Endometrial microvascular endothelial cells (primary cell): Measurements from ENCODE around the gene MAD1L1. TPM values are rescaled to one million over a fixed set of nuclear protein-coding genes. Genes with fewer than 3 reads are reported as not detected.
"Not testable (repeated sequence)": the region's sequence is repeated elsewhere in the genome, so short reads cannot be mapped to it uniquely, and the experiment has no call there.

Source experiments
- in situ Hi-C: cut with HindIII; loops from 2 replicates; pipeline ENCODE4 v1.10.0; 2017; ENCODE audit warnings: low sequenced_read_pairs, low pct_unique_long_range_greater_than_20kb; ENCODE audit errors: inconsistent ontology term
- total RNA-seq: library from RNA; depleted of rRNA; stranded (reverse); fragments of >200 nt; gene quantifications from one replicate; pipeline ENCODE4 v1.2.3, GENCODE V29; 2015; ENCODE audit errors: inconsistent ontology term

MAD1L1 gene
- total RNA-seq, 1 donor from 2014 or later = 44.7 TPM

DNA sequence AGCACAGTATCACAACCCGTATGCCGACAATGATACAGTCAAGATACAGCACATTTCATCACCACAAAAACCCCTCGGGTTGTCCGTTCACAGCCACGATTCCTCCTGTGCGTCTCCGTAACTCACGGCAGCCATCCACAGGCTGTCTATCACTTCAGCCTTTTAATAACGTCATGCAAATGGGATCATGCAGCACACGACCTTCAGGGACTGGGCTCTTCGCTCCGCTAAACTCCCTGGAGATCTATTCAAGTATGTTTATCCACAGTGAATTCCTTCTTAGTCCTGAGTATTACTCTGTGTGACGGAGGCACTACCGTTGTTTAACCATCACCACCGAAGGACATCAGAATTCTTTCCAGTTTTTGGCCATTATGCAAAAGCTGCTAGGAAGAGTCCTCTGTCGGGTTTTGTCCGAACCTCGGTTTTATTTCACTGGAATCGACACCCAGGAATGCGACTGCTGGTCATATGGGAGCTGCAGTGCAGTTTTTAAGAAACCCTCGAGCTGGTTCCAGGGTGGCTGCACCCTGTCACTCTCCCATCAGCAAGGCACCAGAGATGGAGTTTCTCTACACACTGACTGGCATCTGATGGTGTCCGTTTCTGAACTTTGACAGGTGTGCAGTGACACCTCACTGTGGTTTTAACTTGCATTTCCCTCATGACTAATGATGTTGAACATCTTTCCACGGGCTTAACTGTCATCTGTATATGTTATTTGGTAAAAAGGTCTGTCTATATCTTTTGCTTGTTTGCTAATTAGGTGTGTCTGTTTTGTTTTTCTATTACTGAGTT lies 193.6 kb downstream of the MAD1L1 start:
- in situ Hi-C loops = no loop called here

DNA sequence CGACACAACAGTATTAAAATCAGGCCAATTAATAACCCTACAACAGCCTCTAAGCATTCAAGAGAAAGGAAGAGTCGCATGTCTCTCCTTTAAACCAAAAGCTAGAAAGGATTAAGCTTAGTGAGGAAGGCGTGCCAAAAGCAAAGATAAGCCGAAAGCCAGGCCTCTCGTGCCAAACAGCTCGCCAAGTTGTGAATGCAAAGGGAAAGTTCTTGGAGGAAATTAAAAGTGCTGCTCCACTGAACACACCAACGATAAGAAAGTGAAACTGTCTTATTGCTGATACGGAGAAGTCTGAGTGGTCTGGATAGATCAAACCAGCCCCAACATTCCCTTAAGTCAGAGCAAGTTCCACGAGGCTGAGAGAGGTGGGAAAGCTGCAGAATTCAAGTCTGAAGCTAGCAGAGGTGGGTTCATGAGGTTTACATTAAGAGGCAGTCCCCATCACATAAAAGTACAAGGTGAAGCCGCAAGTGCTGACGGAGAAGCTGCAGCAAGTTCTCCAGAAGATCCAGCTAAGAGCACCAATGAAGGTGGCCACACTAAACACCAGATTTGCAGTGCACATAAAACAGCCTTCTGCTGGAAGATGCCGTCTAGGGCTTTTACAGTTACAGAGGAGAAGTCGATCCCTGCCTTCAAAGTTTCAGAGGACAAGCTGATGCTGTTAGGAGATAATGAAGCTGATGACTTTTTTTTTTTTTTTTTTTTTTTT lies 194.8 kb downstream of the MAD1L1 start:
- in situ Hi-C loops = no loop called here

GRCh38 chr7:2037301-2037807 lies 195.4 kb downstream of the MAD1L1 start:
- in situ Hi-C loops = no loop called here

DNA sequence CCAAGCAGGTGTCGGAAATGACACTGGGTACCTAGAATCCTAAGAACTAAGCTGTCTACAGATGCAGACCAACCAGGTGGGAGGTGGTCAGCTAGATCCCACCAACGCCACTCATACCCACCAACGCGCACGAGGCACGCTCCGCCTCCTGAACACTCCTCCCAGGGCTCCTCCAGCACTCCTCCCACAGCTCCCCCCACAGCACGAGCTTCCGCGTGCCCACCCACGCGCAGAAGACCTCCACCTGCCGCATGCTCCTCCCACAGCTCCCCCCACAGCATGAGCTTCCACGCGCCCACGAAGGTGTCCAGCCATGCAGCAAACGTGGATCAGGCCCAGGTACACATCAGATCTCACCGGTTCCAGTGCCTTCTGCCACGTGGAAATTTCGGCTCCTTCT lies 196.0 kb downstream of the MAD1L1 start:
- in situ Hi-C loops = no loop called here

DNA sequence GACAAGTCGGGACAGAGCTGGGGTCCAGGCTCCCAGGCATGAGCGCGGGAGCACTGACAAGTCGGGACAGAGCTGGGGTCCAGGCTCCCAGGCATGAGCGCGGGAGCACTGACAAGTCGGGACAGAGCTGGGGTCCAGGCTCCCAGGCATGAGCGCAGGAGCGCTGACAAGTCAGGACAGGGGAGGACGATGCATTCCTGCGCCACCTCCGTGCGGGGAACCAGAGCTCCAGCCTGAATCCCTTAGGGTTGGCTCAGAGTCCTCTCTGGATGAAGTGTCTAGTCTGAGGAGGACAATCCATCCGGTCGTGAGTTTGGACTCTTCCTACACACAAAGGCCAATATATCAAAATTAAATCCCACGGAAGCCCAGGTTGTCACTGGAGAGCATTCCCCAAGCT lies 196.5 kb downstream of the MAD1L1 start:
- in situ Hi-C loops = not testable (repeated sequence)

DNA sequence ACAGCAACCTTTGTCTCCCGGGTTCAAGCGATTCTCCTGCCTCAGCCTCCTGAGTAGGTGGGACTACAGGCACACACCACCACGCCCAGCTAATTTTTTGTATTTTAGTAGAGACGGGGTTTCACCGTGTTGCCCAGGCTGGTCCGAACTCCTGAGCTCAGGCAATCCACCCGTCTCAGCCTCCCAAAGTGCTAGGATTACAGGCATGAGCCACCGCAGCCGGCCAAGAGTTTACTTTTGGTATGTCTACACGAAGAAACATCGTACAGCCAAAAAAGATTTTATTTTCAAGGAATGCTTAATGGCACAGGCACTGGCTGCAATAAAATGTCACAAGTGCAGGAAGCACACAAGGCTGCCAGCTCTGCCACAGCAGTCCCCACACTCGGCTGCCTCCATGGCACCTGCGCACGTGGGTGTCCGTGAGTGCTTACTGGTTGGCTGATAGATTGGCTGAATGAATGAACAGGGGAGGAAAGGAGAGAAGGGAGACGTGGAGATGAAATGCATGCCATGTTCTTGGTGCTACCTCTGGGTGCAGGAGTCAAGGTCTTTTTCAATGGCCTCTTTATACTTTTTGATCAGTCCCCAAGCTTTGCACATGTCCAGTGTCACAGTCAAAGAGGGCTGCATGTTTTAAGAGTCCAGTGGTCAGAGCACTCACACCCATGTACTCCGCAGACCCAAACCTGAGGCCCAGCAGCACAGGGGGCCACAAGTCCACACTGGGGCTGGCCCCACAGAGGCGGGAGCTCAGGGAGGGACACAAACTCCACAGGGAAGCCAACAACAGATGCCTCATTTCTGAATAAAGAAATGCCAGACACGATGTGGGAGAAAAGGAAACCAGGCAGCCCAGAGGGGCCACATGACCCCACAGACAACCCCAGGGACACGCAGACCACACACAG lies 198.2 kb downstream of the MAD1L1 start:
- in situ Hi-C loops = no loop called here

DNA sequence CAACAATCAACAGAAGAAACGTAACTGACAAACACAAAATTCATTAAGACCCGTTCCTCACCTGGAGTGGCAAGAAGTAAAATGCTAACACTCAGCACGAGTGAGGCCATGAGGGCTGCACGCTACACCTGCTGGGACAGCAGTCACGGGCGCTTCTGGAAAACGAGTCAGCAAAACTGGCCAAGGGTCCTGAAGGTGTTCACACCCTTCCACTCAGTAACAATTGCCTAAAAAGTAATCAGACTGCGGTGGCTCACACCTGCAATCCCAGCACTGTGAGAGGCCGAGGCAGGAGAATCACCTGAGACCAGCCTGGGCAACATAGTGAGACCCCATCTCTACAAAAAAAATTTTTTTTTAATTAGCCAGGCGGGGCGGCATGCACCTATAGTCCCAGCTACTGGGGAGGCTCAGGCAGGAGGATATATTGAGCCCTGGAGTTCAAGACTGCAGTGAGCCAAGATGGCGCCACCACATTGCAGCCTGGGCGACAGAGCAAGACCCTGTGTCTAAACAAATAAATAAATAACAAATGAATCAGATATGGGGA lies 199.1 kb downstream of the MAD1L1 start:
- in situ Hi-C loops = no loop called here

DNA sequence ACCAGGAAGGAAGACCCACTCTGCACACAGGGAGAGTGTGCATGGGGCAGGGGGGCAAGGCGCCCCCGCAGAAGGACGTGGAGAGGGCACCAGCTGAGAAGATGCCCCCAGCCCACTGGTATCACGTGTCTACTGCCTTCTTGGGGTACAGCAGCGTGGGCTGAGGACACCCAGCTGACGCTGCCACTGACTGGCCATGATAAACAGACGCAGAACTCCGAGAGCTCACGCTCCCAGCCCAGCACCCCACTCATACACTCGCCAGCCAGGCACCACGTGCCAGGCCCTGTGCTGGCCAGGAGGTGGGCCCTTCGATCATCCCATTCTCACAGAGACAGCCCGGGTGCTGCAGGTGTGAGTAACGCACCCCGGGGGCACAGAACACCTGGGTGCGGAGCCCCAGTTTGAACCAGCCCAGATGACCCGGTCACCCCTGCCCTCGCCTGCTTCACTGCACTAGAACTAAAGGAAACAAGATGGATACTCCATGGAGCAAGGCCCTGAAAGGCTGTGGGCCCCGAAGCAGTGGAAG lies 199.8 kb downstream of the MAD1L1 start:
- in situ Hi-C loops = no loop called here

DNA sequence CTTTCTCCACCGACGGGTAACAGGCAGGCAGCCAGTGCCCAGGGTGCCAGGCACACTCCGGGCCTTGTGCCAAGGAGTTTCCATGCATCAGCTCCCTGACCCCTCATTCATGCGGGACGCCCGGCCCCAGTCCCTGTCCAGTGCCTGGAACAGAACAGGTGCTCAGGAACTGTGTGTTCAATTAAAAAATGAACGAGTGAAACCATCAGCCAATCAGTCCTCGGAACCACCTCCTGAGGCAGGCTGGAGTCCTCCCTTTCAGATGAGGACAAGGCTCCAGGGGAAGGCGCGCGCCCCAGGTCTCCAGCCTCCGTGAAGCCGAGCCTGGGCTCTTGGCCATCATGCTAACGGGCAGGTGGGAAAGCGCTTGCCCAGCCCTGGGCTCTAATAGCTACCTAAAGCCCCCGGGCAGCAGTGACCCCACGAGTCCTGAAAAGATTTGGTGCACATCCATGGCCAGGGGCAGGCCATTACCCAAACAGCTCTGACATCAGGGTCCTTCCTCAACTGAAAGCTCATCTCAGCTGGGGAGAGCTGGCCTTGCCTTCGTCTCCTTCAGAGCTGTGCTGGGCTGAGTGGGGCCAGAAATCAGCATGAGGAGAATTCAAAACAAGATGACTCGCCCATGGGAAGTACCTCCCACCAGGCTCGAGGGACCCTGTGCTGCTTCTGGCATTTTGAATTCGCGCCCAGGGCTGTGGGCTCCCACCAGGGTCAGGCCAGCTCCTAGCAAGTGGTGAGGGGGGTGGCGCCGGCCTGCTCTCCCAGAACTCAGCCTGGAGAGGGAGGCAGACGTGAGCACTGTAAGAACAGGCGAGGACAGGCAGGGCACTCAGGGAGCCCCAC lies 200.5 kb downstream of the MAD1L1 start:
- in situ Hi-C loops = no loop called here

DNA sequence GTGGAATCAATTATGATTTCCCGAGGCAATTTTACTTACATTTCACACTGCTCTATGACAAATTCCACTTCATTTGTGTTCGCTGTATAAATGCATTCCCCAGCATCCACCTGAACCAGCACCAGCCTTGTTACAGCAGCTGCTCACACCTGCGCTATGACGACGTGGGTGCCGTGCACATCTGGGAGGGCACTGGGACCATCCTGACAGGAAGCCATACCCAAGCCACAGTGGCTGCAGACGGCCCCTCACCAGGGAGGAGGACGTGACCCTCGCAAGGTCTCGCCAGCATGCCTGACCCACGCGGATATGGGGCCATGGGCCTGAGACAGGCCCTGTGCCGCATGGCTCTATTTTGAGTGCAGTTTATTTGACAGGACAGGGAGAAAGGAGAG lies 201.3 kb downstream of the MAD1L1 start:
- in situ Hi-C loops = no loop called here

- in situ Hi-C loops = no loop called here
These were observed 202.0 kb downstream of the MAD1L1 start for GRCh38 chr7:2030475-2031450.

DNA sequence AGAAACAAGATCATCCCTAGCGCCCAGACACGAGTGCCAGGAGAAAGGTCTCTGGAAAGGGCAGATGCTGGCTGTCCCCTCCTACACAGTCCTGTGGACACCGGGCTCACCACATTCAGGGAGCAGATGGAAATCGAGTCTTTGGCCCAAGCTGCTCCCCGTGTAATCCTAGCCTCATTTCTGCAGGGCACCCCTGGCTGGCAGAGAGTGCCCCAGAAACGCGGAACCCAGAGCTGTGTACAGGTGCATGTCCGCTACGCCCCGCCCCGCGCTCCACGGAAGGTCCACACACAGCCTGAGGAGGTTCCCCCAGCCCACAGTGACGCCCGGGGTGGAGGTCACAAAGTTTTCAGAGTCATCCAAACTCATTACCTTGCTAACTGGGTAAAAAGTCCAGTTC lies 202.8 kb downstream of the MAD1L1 start:
- in situ Hi-C loops = no loop called here

DNA sequence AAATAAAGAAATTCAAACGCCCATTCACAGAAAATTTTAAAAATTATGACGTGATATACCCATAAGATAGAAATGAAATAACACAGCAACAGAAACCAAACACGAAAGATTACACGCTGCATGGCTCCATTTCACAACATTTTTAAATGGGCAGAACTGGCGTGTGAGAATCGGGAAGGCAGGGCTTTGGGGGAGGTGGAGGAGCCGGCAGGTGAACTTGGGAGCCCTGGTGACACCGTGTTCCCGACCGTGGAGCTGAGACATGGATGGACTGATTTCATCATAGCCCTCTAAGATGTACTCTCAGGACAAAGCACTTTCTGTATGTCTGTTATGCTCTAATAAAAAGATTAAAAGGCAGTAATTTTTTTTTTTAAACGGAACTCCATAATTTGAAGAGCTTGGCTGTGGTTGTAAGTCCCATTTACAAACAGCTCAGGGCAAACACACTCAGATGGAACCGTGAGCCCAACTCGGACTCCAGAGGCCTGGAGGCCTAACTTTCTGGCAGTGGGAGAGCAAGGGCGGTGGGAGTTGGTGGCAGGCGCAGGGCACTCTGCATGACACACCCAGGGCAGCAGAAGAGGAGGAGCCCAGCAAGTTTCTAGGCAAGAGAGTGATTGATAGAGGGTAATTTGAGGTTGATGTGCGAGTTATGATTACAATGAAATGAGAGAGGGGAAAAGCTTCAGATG lies 203.4 kb downstream of the MAD1L1 start:
- in situ Hi-C loops = no loop called here

- in situ Hi-C loops = no loop called here
These were observed 204.0 kb downstream of the MAD1L1 start for GRCh38 chr7:2028733-2029132.

DNA sequence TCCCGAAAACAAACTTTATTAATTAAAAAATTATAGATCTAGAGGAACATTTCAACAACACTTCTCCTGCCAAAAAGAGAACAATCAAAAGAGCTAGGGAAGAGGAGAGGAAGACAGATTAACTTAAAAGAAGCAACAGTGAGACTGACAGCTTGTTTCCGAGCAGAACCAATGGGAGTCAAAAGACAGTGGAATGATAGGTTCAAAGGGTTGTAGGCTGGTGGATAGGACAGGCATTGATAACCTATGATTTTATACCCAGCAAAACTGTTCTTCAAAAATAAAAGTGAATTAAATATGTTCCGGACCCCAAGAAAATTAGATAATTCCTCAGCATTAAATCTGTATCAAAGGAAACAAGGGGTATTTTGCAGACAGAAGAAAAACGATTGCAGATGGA lies 207.6 kb downstream of the MAD1L1 start:
- in situ Hi-C loops = no loop called here

- in situ Hi-C loops = no loop called here
These were observed 208.2 kb downstream of the MAD1L1 start for GRCh38 chr7:2024567-2024918.
